Measurements from ENCODE around the gene TRIM29. TPM values are rescaled to one million over a fixed set of nuclear protein-coding genes. Genes with fewer than 3 reads are reported as not detected.
"Not testable (repeated sequence)": the region's sequence is repeated elsewhere in the genome, so short reads cannot be mapped to it uniquely, and the experiment has no call there.

Gene TRIM29
- total RNA-seq, 1 donor from 2014 or later = not detected

DNA sequence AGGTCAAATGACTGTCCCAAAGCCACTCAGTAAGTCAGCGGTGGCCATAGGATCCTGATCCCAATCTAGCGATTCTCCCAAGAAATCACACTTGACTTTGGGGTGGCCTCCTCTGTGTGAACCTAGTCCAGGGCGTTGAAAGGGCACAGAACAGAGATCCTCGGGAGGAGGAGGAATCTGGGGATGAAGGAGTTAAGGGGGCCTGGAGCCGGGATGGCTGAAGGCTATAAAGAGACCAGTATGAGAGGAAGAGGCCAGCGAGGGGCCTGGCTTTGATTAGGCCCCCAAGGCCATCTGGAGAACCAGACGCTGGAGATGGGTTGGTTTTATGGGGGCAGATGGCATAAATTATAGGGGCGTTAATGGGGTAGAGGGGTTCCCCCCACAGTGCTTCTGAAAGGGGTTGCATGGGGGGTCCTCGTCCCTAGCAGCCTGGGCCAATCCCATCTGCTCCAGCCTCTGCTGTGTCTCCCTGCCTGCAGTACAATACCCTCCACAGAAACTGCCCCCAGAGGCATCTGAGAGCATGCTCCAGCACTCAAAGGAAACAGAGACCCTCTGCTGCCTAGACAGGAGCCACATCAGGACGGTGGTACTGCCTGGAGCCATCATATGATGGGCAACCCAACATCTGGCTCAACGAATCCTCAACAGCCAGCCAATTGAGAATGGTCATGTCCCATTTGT is 35.2 kb upstream of the TRIM29 start:
- DNase-seq (ENCODE audit: missing footprints) (no peak), ATAC-seq (no peak)
- intact Hi-C loops (cut with DNase I) = no loop called here

DNA sequence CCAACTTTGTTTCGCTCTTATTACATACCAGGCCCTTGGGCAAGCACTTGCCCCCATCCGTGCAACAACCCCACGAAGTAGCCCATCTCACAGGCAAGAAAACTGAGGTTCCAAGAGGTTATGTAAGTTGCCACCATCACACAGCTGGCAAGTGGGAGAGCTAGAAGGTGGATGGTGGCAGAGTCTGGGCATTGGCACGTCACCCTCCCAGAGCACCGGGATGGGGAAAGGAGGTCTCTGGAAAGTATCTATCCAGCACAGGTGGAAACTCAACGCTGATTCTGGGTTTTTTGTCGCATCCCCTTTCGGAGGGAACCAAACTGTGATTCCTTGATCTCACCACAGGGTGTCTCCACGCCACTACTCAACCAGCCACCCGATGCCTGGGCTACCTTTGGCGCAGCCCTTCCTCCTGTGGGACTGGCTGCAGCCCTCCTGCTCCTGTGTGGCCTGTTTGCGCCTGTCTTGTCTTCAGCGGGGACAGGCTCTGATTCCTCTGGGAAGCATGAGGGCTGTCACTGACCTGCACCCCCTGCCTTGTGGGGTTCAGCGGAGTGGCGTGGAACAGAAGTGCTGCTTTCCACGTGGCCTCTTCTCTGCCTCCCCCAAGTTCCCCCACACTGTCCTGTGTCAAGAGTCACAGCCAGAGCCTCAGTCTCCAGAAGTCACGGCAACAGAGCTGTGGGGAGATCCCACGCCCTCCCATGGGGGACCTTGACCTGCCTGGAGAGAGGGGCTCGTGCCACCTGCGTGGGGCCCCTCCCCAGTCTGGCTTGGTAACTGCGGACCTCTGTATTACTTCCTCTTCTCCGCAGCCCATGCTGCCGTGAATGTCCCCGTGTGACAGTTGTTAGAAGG is 34.4 kb upstream of the TRIM29 start:
- peak; percentile 63 for ATAC-seq
- intact Hi-C loops (cut with DNase I) = loop anchor here (1.0 kb wide), 3 partner anchors 58 to 132 kb away; no protein-coding TSS in a partner anchor
- DNase-seq (ENCODE audit: missing footprints) = peak; percentile 83

DNA sequence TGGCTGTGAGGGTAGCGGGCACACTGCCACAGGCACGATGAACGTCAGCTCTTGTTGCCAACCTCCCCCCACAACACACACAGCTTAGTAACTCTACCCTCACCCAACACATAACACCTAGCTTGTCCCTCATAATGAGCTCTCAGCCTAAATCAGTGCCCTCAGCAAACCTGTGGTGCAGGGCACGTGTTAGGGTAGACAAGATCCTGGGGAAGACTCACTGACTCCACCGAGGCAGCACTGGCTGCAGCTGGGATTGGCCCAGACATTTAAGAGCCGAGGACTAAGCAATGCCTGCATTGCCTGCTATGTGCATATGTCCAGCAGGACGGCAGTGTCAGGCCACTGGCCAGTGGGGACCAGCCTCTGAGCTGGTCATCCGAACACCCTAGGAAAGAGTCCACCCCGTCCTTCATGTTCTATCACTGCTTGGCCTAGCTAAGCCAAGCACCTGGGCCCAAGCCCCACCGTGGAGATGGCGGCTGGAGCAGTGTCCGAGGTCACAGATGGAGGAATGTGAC is 32.9 kb upstream of the TRIM29 start:
- intact Hi-C loops (cut with DNase I) = no loop called here
- DNase-seq (ENCODE audit: missing footprints) (no peak), ATAC-seq (no peak)

DNA sequence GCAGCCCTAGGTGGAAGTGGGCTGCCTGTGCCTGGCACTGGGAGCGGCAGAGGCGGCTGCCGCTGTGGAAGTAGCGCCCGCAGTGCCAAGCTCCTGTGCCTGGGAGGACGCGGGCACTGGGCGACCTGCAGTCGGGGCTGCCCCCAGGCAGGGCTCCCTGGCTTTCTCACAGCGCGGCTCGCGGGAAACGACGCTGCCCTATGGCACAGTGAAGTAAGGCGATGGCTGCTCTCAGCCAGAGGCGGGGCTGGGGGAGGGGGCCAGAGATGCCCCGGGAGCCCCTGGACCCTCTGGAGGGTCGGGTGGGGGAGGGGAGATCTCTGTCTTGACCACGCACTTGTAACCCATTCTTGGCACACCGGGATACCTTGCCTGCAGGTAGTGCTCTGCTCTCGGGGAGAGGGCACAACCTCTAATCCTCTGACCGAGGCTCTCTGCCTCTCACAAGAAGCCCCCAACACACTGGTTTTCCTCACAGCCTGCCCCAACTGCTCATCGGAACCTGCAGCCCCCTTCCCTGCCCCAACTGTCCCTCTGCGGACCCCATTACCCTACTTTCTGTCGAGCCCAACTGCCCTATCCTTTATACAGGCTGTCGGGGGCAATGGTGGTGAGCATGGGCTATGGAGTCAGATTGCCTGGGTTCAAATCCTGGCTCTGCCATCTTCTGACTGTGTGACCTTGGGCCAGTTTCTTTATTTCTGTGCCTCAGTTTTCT is 32.2 kb upstream of the TRIM29 start:
- ATAC-seq (no peak), DNase-seq (ENCODE audit: missing footprints) (no peak)
- intact Hi-C loops (cut with DNase I) = no loop called here

DNA sequence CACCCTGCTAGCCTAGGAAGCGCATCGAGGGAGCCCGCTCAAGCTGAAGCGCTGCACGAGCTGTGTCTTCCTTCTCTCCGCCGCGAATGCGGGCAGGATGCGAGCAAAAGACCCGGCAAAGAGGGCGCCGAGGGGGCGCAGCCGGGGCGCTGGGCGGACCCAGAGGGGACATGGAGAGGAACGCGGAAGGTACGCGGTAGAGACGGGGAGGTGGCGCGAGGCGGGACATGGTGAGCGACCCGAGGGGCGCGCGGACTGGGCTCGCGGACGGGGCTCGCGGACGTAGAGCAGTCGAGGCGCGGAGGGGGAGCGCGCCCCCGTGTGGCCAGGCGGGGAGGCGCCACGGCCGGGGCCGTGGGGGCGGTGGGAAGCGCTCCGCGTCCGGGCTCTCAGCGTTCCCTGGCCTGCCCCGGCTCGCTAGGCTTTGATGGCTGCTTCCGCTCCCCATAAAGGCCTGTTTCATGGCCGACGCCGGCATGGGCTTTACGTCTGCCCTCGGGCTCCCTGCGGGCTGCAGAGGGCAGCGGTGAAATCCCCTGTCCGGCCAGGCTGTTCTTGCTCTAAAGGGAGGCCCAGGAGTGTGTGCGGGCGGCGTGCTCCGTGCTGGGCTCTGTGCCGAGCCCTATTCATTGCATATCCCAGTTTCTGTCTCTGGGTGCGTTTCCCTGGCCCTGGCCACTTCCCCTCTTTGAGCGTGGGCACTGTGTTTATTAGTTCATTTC is 31.2 kb upstream of the TRIM29 start:
- DNase-seq (ENCODE audit: missing footprints) (no peak), ATAC-seq (peak; percentile 91)
- intact Hi-C loops (cut with DNase I) = no loop called here

DNA sequence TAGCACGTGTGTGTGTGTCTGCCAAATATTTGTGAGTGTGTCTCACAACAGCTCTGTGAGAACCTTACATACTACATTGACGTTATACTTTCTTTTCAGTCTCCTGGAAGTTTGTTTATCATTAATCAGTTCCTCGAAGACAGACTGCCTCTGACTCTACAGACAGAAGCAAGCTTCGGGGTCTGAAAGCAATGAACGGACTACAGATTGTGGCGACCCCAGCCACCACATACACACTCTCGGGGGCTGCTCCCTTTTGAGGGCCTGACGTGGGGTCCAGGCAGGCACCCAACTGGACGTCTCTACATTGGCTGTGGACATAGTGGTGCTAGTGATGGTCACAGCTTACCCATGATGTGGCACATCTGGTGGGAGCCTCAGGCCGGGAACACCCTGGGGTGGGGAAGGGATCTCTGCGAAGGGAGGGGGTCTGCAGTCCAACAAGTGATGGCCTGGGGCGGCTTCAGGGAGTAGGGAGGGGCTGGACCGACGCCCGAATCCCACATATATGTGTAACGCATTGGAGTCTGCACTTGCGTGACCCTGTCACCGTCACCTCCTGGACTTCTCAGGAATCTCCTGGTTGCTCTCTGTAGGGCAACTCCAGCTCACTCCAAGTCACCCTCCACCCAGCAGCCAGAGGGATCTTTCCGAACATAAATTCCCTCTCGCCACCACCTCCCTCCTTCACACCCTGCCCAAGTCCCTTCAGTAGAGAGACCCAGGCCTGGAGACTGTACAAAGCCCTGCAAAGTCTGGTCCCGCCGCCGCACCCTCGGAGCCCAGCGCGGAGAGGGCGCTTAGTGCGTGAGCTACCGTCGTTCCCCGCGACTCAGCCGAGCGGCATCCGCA is 30.4 kb upstream of the TRIM29 start:
- intact Hi-C loops (cut with DNase I) = no loop called here
- ATAC-seq (no peak), DNase-seq (ENCODE audit: missing footprints) (no peak)

DNA sequence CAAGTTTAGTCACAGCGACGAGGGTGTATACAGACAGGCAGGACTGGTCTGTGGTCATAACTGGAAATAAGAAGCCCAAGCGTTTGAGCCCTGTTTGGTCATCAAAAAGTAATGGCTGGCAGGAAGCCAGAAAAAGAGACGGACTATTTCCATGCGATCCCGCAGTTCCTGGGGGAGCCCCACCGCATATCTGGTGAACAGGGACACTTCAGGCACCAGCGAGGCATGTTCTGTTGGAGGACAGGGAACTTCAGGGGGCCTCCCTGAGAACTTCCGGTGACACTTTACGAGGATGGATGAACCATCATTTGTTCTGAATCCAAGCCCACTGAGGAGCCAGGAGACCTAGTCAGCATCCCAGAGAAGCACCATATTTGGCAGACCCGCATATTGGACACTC is 29.7 kb upstream of the TRIM29 start:
- ATAC-seq (no peak), DNase-seq (ENCODE audit: missing footprints) (no peak)
- intact Hi-C loops (cut with DNase I) = no loop called here

DNA sequence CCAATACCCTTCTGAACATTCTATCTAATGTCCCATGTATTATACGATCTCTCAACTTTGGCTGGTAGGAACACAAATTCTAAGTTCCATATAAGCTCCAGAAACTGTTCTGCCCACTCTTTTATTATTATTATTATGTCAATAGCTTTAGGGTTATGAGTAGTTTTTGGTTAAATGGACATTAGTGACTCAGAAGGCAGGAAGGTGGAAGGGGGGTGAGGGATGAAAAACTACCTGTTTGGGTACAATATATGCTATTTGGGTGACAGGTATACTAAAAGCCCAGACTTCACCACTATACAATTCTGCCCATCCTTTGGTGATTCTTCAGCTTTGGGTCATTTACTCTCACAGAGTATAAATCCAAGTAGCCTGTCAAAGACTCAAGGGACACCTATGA is 22.5 kb upstream of the TRIM29 start:
- no peak for DNase-seq (ENCODE audit: missing footprints)
- intact Hi-C loops (cut with DNase I) = no loop called here
- ATAC-seq = no peak

DNA sequence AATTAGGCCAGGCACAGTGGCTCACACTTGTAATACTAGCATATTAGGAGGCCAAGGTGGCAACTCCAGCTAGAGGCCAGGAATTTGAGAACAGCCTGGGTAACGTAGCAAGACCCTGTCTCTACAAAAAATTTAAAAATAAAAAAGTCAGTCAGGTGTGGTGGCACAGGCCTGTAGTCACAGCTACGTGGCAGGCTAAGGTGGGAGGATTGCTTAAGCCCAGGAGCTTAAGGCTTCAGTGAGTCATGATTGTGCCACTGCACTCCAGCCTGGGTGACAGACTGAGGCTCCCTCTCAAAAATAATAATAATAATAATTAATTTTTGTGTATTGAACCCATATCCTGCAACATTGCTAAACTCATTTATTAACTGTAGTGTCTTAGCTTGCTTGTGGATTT is 15.3 kb upstream of the TRIM29 start:
- DNase-seq (ENCODE audit: missing footprints) (no peak), ATAC-seq (no peak)
- intact Hi-C loops (cut with DNase I) = no loop called here

DNA sequence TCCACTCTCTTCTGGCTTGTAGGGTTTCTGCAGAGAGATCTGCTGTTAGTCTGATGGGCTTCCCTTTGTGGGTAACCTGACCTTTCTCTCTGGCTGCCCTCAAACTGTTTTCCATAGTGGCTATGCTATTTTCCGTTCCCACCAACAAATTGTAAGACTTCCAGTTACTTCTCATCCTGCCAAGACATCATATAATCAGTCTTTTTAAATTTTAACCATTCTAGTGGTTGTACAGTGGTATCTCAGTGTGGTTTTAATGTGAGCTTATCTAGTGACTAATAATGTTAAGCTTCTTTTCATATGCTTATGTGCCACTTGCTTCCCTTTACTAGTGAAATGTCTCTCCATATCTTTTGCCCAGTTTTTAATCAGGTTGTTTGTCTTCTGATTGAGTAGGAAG is 13.6 kb upstream of the TRIM29 start:
- no peak for ATAC-seq
- intact Hi-C loops (cut with DNase I) = no loop called here
- no peak for DNase-seq (ENCODE audit: missing footprints)

DNA sequence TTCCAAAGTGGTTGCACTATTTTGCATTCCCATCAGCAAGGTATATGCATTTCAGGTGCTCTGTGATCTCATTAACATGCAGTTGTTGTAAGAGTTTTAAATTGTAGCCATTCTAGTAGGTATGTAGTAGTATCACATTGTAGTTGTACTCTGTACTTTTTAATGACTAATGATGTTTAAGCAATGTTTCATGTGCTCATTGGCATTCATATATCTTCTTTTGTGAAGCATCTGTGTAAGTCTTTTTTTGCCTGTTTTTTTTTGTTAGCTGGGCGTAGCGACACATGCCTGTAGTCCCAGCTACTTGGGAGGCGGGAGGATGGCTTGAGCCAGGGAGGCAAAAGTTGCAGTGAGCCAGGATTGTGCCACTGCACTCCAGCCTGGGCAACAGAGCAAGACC is 11.3 kb upstream of the TRIM29 start:
- intact Hi-C loops (cut with DNase I) = no loop called here
- ATAC-seq = no peak
- DNase-seq (ENCODE audit: missing footprints) = no peak

DNA sequence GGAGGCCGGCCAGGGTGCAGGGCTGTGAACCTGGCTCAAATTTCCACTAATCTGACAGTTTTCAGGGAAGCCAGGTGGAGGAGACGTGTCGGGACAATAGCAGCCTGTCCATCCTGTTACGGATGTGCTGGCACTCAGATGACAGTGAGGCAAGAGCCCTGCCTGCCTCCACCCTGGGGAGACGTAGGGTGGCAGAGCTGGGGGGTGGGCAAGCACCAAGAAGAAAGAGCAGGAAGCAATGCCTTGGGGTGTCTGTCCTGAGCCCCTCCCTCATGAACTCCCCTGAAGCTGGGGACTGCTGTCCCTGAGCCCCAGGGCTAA is 10.0 kb upstream of the TRIM29 start:
- ATAC-seq = no peak
- intact Hi-C loops (cut with DNase I) = no loop called here
- no peak for DNase-seq (ENCODE audit: missing footprints)

DNA sequence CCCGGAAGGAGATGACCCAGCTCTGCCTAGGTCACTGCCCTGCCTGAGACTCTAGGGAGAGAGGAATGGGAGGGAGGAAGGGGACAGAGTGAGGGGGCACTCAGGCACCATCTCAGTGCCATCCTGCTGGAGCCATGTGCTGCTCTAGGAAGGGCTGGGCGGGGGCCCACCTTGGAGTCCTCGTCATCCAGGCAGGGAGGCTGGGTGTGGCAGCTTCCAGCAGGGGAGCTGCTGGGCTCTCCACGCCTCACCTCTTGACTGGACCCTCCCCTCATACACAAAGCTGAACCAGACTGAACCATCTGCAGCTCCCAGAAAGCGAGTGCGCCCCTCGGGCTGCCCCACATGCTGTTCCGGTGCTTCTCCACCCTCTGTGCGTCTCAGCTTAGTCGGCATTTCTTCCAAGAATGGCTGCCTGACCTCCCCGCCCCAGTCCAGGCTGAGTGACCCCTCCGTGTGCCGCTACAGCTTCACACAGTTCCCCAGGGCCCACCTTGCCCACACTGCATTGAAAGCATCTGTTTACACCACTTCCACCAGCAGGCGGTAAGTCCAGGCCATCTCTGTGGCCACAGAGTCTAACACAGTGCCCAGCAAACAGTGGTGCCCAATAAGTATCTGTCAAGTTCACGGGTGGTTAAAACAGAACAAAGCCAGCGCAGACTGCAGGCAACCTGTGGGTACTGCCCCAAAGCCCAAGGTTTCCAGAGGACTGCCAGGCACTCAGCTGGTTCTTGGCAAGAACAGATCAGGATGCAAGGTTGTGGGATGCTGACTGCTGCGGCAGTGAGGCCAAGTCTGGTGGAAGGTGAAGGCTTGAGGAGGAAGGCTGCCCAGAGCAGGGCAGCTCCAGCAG is 9.4 kb upstream of the TRIM29 start:
- intact Hi-C loops (cut with DNase I) = no loop called here
- DNase-seq (ENCODE audit: missing footprints) = no peak
- ATAC-seq = no peak

DNA sequence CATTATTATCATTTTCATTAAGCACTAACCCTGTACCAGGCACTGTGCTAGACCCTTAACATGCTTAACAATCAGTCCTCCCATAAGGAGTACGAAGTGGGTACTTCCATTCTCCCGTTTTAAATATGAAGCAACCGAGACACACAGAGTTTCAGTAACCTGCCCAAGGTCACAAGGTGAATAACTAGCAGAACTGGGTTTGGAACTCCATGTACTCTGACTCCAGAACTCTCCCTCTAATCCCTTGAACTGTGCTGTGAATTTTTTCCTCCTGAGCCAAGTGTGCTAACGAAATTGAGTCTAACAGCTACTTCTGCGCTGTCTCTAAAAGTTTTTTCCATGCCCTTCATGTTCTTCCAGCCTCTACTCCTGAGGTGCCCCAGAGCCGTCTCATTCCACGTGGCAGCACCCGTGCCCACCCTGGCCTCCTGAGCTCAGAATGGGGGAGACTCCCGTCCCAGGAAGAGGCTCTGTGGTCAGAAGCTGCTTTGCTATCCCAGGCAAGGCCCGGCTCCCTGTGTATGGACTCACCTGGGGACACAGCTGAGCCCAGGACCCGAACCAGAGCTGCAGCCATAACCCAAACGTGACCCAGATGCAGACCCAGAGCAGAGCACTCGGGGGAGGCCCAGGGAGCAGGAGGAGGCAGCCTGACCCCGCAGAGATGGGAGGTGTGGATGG is 8.6 kb upstream of the TRIM29 start:
- DNase-seq (ENCODE audit: missing footprints) = no peak
- ATAC-seq = no peak
- intact Hi-C loops (cut with DNase I) = no loop called here

DNA sequence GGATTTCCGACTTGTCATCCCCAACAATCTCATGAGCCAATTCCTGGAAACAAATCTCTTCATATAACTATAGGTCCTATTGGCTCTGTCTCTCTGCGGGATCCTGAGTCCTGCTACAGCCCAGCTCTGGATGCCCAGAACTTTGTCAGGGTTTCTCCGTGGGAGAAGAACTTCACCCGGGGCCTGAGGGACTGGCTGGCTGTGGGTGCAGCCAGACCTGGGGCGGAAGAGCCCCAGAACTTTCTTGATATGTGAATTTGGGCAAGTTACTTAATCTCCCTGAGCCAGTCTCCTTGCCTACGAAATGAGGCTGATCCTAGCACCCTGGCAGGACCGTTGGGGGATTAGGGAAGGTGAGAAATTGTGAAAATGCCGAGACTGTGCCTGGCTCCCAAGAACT is 6.6 kb upstream of the TRIM29 start:
- intact Hi-C loops (cut with DNase I) = no loop called here
- ATAC-seq (no peak), DNase-seq (ENCODE audit: missing footprints) (no peak)

DNA sequence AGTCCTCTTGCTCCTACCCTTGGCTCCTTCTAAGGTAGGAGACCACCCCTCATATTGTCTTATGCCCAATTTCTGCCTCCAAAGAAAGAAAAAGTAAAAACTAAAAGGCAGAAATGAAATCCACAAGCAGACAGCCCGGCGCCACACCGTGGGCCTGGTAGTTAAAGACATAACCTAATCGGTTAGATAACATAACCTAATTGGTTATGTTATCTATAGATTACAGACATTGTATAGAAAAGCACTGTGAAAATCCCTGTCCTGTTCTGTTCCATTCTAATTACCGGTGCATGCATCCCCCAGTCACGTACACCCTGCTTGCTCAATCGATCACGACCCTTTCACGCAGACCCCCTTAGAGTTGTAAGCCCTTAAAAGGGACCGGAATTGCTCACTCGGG is 5.6 kb upstream of the TRIM29 start:
- ATAC-seq; DNase-seq (ENCODE audit: missing footprints); intact Hi-C loops (cut with DNase I): not testable (repeated sequence)
